ENCODE measurements around the gene SIL1.
"Not testable (repeated sequence)": the region's sequence is repeated elsewhere in the genome, so short reads cannot be mapped to it uniquely, and the experiment has no call there.

The SIL1 gene

DNA sequence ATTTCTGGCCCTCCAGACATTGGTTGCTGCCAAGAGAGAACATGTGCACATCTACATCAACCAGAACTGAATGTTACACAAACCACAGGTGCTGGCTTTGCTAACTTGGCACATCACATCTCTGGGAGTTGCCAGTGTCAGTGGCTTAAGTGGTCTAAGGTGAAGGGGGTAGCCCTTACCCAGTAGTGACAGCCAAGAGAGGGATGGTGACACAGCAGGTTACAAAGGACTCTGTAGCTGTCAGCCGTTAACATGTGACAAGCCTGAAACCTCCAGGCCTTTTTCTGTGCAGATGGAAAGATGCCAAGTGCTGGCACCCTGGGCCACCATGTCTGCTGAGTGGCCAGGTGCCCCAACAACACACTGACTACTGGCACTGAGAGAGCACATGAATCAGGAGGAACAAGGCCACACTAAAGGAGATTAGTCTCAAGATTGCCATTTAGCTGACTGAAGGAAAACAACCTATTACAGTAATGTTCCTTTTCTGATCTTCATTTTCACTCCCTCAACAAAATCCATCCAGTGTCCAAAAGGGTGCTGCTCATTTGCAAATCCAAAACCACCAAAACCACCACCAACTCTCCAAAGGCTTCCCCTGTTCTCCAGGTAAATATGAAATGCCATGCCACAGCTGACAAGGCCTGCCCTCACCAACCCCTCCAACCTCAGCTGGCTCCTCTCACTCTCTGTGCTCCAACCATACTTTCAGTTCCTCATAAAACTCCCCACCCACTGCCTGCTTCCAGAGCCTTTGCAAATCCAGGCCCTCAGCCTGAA lies 20.2 kb downstream of the SIL1 start:
- in situ Hi-C loops (cut with MboI; ENCODE audit: low sequenced_read_pairs, unreplicated experiment), result no loop called here
- peak; percentile 37 for DNase-seq (ENCODE audit: low spot score)
- no peak for TF ChIP-seq CTCF (IDR thresholded peaks at IDR 0.05; ENCODE audit: borderline replicate concordance, control extremely low read depth, extremely low read depth, insufficient read depth, missing control alignments)

GRCh38 chr5:139177281-139177680 lies 20.9 kb downstream of the SIL1 start:
- in situ Hi-C loops (cut with MboI; ENCODE audit: low sequenced_read_pairs, unreplicated experiment); DNase-seq (ENCODE audit: low spot score): not testable (repeated sequence)

- DNase-seq (ENCODE audit: low spot score); in situ Hi-C loops (cut with MboI; ENCODE audit: low sequenced_read_pairs, unreplicated experiment): not testable (repeated sequence)
These were observed 23.8 kb downstream of the SIL1 start for GRCh38 chr5:139174382-139174781.

DNA sequence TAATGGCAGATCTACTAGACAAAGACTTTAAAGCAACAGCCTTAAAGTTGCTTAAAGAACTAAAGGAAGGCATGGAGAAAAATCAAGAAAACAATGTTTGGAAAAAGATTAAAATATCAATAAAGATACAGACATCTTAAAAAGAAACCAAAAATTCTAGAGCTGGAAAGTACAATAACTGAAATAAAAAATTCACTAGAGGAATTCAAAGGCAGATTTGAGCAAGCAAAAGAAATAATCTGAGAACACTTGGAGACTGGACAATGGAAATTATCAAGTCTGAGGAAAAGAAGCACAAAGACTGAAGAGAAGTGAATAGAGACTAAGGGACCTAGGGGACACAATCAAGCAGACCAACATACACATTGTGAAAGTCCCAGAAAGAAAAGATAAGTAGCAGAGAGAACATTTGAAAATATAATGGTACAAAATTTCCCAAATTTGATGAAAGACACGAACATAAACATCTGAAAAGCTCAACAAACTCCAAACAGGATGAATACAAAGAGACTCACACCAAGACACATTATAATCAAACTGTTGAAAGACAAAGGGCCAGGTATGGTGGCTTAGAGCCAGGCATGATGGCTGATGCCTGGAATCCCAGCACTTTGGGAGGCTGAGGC lies 26.3 kb downstream of the SIL1 start:
- no peak for TF ChIP-seq CTCF (IDR thresholded peaks at IDR 0.05; ENCODE audit: borderline replicate concordance, control extremely low read depth, extremely low read depth, insufficient read depth, missing control alignments)
- in situ Hi-C loops (cut with MboI; ENCODE audit: low sequenced_read_pairs, unreplicated experiment), result no loop called here
- DNase-seq (ENCODE audit: low spot score), result no peak

DNA sequence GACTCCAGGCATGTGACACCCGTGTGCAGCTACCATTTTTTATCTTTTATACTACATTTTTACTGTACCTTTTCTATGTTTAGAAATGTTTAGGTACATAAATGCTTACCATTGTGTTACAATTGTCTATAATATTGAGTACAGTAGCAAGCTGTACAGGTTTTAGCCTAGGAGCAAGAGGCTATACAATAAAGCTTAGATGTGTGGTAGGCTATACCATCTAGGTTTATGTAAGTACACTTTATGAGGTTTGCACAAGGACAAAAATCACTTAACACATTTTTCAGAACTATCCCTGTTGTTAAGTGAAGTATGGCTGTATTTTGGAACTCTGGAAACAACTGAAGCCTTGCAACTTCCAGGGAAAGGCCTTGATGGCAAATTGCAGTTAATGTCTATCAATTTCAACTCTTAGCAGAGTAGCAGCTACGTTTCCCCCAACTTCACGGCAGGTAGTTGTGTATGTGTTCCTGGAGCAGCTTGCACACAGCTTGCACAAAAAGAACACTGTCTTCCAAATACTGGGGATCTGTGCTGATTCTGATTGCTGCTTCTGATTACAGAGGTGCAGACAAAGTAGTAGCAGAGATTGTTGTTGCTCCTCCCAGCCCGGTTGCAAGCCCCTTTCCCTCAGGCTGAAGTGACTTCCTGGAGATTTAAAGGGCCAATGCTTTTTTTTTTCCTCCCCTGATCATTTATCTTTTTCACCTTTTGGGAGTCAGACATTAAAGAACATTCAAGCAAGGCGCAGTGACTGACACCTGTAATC lies 30.0 kb downstream of the SIL1 start:
- no peak for DNase-seq (ENCODE audit: low spot score)
- no peak for TF ChIP-seq CTCF (IDR thresholded peaks at IDR 0.05; ENCODE audit: borderline replicate concordance, control extremely low read depth, extremely low read depth, insufficient read depth, missing control alignments)
- in situ Hi-C loops (cut with MboI; ENCODE audit: low sequenced_read_pairs, unreplicated experiment), result no loop called here

DNA sequence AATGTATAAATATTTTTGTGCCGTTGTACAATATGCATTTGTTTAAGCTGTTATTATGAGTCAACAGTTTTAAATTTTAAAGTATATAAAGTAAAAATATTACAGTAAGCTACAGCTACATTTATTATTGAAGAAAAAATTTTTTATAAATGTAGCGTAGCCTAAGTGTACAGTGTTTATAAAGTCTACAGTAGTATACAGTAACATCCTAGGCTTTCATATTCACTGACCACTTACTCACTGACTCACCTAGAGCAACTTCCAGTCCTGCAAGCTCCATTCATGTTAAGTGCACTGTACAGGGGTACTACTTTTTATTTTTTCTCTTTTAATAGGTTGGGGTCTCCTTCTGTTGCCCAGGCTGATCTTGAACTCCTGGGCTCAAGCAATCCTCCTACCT lies 30.6 kb downstream of the SIL1 start:
- no peak for DNase-seq (ENCODE audit: low spot score)
- TF ChIP-seq CTCF (IDR thresholded peaks at IDR 0.05; ENCODE audit: borderline replicate concordance, control extremely low read depth, extremely low read depth, insufficient read depth, missing control alignments), result no peak
- in situ Hi-C loops (cut with MboI; ENCODE audit: low sequenced_read_pairs, unreplicated experiment), result no loop called here

- TF ChIP-seq CTCF (IDR thresholded peaks at IDR 0.05; ENCODE audit: borderline replicate concordance, control extremely low read depth, extremely low read depth, insufficient read depth, missing control alignments), result no peak
- DNase-seq (ENCODE audit: low spot score), result no peak
- in situ Hi-C loops (cut with MboI; ENCODE audit: low sequenced_read_pairs, unreplicated experiment), result no loop called here
These were observed 31.1 kb downstream of the SIL1 start for GRCh38 chr5:139167063-139167462.

GRCh38 chr5:139164897-139165296 lies 33.3 kb downstream of the SIL1 start:
- in situ Hi-C loops (cut with MboI; ENCODE audit: low sequenced_read_pairs, unreplicated experiment), result not testable (repeated sequence)

More at GRCh38 chr5:139164897-139165296, 33.3 kb downstream of the SIL1 start:
- DNase-seq (ENCODE audit: low spot score), result not testable (repeated sequence)
